Stimulated activated naive CD8-positive, alpha-beta T cell treated with anti-CD3 and anti-CD28 coated beads, Interleukin-15, Interleukin-2, amounts not matched to agents 100 ng/mL and 50 ng/mL, for 24 hours (primary cell): ENCODE measurements around the gene RANBP3.
"Not testable (repeated sequence)": the region's sequence is repeated elsewhere in the genome, so short reads cannot be mapped to it uniquely, and the experiment has no call there.

Experiments
- H3K27ac Mint-ChIP-seq: one replicate; pipeline ENCODE4 v1.8.0; 2021; ENCODE audit warnings: mild to moderate bottlenecking, mixed read lengths
- H3K27me3 Mint-ChIP-seq: one replicate; pipeline ENCODE4 v1.8.0; 2021; ENCODE audit warnings: mixed read lengths
- H3K36me3 Mint-ChIP-seq: one replicate; pipeline ENCODE4 v1.8.0; 2021; ENCODE audit warnings: low read depth, mixed read lengths
- H3K4me1 Mint-ChIP-seq: one replicate; pipeline ENCODE4 v1.8.0; 2021; ENCODE audit warnings: low read depth, mixed read lengths
- H3K4me3 Mint-ChIP-seq: one replicate; pipeline ENCODE4 v1.8.0; 2021; ENCODE audit warnings: mild to moderate bottlenecking, mixed read lengths
- H3K9me3 Mint-ChIP-seq: one replicate; pipeline ENCODE4 v1.8.0; 2021; ENCODE audit warnings: mixed read lengths

Gene RANBP3

DNA sequence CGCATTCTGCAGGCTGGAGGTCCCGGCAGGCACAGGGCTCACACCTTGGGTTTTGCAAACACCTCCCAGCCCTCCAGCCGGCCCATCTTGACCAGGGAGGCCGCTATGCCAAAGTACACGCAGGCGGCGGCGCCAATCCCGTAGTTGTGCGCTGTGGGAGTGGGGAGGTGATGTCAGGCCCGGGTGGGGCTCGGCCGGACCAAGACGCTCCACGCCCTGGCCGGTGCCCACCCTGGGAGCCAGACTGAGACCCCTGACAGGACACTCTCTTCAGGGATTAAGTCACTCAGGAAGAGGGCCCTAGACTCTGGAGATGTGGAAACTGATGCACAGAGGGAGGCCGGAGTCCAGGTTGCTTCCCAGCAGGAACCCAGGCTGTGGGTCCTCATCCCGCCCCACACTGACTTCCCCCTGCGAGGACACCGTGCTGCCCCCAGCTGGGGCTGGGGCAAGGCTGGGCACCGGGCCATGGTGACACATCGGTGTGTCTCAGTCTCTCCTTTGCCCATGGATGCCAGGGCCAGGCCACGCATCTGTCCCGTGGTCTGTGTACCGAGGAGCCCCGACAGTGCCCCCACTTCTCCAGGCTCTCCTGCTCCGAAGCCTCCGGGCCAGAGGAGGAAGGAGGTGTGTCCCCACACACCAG, 83.1 kb downstream of the RANBP3 start:
- Mint-ChIP-seq H3K36me3 (peaks cover under 1% of the 10 kb centered on the region), H3K4me1 (peaks cover 4% of the 10 kb centered on the region), H3K9me3 (no peaks in the 10 kb centered on the region), H3K27me3 (peaks cover 5% of the 10 kb centered on the region), H3K27ac (no peak overlapping the region), H3K4me3 (no peak overlapping the region)

DNA sequence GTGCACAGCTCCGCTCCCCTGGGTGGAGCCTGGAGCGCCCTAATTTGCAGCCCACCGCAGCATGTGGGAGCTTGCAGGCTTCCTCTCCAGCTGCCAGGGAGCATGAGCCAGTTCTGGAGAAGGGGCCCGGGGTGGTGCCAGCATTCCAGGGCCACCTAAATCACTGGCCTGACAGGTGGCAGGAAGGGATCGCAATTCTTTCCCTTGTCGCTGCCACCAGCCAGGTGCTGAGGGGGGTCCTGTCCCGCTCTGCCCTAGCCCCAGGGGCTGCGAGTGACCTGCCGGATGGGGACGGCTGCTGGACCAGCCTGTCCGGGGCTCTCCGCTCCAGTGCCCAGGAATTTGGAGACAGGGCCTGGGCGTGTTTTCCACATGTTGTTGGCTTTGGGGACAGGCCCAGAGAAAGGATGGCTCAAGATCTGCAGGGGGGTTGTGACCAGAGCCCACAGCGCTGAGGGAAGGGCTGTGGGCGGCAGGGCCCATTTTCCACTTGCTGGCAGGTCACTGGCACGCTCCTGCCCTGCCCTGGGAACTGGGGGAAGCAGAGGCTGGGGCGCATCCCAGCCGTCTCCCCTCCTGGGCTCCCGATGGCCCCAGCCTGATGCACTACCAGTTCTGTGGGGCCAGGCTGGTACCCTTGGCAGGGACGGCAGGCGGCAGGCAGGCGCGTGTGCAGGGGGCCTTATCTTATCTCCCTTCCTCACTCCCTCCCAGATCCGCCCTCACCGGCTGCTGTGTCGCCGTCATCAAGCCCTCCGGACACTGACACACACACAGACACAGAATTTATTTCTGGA, 83.8 kb downstream of the RANBP3 start:
- Mint-ChIP-seq H3K36me3 (no peaks in the 10 kb centered on the region), H3K9me3 (no peaks in the 10 kb centered on the region), H3K4me1 (peaks cover 4% of the 10 kb centered on the region), H3K4me3 (no peak overlapping the region), H3K27ac (no peak overlapping the region), H3K27me3 (peaks cover 5% of the 10 kb centered on the region)

DNA sequence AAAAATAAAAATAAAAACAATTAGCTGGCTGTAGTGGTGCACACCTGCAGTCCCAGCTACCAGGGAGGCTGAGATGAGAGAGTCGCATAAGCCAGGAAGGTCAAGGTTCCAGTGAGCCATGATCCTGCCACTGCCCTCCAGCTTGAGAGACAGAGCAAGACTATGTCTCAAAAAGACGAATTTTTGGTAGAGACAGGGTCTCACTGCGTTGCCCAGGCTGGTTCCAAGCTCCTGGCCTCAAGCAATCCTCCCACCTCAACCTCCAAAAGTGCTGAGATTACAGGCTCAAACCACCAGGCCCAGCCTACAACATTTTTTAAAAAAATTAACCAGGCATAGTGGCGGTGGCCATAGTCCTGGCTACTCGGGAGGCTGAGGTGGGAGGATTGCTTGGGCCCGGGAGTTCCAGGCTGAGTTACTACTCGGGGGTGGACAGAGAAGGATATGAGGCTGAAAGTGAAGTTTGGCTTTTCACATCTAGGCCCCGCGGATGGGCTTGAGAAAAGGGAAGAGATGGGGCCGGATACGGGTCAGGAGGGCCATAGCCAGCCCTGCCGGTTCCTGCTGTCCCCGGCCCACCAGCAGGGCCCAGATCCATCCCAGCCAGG, 84.5 kb downstream of the RANBP3 start:
- no peak overlapping the region for H3K27ac Mint-ChIP-seq
- H3K9me3 Mint-ChIP-seq, result no peaks in the 10 kb centered on the region
- H3K36me3 Mint-ChIP-seq, result no peaks in the 10 kb centered on the region
- H3K4me1 Mint-ChIP-seq, result peaks cover 4% of the 10 kb centered on the region
- no peak overlapping the region for H3K4me3 Mint-ChIP-seq
- peaks cover 5% of the 10 kb centered on the region for H3K27me3 Mint-ChIP-seq

- H3K9me3 Mint-ChIP-seq, result no peaks in the 10 kb centered on the region
- peaks cover 5% of the 10 kb centered on the region for H3K27me3 Mint-ChIP-seq
- no peaks in the 10 kb centered on the region for H3K36me3 Mint-ChIP-seq
- no peak overlapping the region for H3K27ac Mint-ChIP-seq
- H3K4me1 Mint-ChIP-seq, result peaks cover 4% of the 10 kb centered on the region
- H3K4me3 Mint-ChIP-seq, result no peak overlapping the region
These were observed 85.1 kb downstream of the RANBP3 start for GRCh38 chr19:5892772-5893275.

GRCh38 chr19:5891938-5892771, 85.8 kb downstream of the RANBP3 start:
- H3K4me3 Mint-ChIP-seq, result no peak overlapping the region
- peaks cover 4% of the 10 kb centered on the region for H3K4me1 Mint-ChIP-seq
- no peaks in the 10 kb centered on the region for H3K9me3 Mint-ChIP-seq
- no peaks in the 10 kb centered on the region for H3K36me3 Mint-ChIP-seq
- peaks cover 5% of the 10 kb centered on the region for H3K27me3 Mint-ChIP-seq
- H3K27ac Mint-ChIP-seq, result no peak overlapping the region

DNA sequence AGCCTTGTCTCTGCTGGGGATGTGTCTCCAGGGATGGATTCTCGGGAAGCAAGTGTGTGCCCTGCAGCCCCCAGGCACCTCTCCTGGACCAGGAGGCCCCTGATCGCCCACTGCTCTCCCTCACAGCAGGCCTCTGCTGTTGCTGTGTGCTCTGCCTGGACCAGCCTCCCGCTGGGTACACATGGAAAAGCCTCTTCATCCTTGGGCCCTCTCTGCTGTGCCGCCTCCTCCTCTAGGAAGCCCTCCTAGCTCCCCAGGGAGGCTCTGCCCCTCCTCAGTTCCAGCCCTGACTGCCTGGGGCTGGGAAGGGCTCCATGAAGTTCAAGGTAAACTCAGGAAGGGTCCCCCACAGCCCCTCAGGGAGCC, 86.4 kb downstream of the RANBP3 start:
- Mint-ChIP-seq H3K27me3 (peaks cover 5% of the 10 kb centered on the region), H3K27ac (no peak overlapping the region), H3K9me3 (no peaks in the 10 kb centered on the region)

GRCh38 chr19:5890099-5890498, 87.8 kb downstream of the RANBP3 start:
- Mint-ChIP-seq H3K36me3 (no peaks in the 10 kb centered on the region), H3K4me1 (peaks cover 4% of the 10 kb centered on the region), H3K27ac (no peak overlapping the region), H3K27me3 (peaks cover 10% of the 10 kb centered on the region), H3K9me3 (no peaks in the 10 kb centered on the region), H3K4me3 (no peak overlapping the region)

More for the DNA sequence above, 86.4 kb downstream of the RANBP3 start:
- Mint-ChIP-seq H3K4me1 (peaks cover 4% of the 10 kb centered on the region), H3K36me3 (no peaks in the 10 kb centered on the region), H3K4me3 (no peak overlapping the region)

DNA sequence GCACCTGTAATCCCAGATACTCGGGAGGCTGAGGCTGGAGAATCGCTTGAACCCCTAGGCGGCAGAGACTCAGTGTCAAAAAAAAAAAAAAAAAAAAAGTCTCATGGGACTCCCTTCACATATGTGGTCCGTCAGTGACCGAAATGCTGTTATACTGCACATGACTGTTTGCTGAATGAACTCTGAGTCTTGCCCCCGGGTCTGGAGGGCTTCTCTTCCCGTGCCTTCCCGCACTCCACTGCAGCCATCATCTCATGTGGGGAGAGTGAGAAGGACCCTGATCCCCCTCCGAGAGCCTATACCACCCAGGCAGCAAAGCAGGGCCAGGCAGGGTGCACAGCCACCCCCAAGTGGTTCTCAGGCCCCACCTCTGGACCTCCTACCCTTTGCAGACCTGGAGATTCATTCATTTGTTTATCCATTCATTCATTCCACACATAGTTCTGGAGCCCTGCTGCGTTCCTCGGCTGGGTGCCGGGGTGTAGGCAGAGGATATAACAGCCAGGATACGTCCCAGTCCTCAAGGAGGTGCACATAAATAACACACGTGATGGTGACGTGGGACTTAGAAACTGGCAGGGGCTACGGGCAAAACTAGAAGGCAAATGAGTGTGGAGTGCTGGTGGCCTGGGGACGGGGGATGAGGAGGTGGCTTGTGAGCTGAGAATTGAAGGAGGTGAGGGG, 88.5 kb downstream of the RANBP3 start:
- H3K27ac Mint-ChIP-seq, result no peak overlapping the region
- H3K4me3 Mint-ChIP-seq, result no peak overlapping the region
- peaks cover 4% of the 10 kb centered on the region for H3K4me1 Mint-ChIP-seq
- no peaks in the 10 kb centered on the region for H3K36me3 Mint-ChIP-seq
- H3K9me3 Mint-ChIP-seq, result no peaks in the 10 kb centered on the region
- peaks cover 10% of the 10 kb centered on the region for H3K27me3 Mint-ChIP-seq

DNA sequence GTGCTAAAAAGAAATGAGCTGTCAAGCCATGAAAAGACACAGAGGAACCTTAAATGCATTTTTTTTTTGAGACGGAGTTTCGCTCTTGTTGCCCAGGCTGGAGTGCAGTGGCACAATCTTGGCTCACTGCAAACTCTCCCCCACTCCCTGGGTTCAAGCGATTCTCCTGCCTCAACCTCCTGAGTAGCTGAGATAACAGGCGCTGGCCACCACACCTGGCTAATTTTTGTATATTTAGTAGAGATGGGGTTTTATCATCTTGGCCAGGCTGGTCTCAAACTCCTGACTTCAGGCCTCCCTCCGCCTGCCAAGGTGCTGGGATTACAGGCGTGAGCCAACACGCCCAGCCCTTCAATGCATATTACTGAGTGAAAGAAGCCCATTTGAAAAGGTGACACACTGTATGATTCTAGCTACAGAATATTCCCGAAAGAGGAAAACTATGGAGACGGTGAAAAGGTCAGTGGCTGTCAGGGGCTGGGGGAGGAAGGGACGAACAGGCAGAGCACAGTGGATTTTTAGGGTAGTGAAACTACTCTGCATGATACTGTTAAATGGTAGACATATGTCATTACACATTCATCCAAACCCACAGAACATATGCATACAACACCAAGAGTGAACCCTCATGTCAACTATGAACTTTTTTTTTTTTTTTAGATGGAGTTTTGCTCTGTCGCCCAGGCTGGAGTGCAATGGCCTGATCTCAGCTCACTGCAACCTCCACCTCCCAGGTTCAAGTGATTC, 93.7 kb downstream of the RANBP3 start:
- not testable (repeated sequence) for H3K36me3 Mint-ChIP-seq, H3K27ac Mint-ChIP-seq, H3K4me3 Mint-ChIP-seq, H3K9me3 Mint-ChIP-seq, H3K4me1 Mint-ChIP-seq
- H3K27me3 Mint-ChIP-seq, result peaks cover 19% of the 10 kb centered on the region

GRCh38 chr19:5883157-5883873, 94.6 kb downstream of the RANBP3 start:
- H3K36me3 Mint-ChIP-seq, H3K4me3 Mint-ChIP-seq, H3K9me3 Mint-ChIP-seq, H3K27ac Mint-ChIP-seq, H3K4me1 Mint-ChIP-seq: not testable (repeated sequence)
- H3K27me3 Mint-ChIP-seq, result peaks cover 19% of the 10 kb centered on the region

DNA sequence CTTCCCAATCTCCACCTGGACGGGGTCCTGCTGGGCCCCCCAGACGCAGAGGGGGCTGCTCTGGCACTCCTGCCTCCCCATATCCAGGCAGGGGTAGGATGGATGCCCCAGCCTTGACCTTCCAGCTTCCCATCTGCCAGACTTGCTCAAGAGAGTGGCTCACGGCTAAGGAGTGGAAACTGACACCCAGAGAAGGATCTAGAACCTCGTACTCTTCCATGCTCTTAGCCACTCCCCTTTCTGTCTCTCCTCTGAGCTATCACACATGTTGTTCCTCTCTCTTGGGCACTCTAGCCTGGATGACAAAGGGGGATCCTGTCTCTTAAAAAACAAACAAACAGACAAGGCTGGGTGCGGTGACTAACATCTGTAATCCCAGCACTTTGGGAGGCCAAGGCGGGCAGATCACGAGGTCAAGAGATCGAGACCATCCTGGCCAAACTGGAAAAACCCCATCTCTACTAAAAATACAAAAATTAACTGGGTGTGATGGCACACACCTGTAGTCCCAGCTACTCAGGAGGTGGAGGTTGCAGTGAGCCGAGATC, 95.4 kb downstream of the RANBP3 start:
- Mint-ChIP-seq H3K36me3 (no peaks in the 10 kb centered on the region), H3K4me1 (no peaks in the 10 kb centered on the region), H3K27ac (no peak overlapping the region), H3K4me3 (no peak overlapping the region), H3K9me3 (no peaks in the 10 kb centered on the region), H3K27me3 (peaks cover 20% of the 10 kb centered on the region)

DNA sequence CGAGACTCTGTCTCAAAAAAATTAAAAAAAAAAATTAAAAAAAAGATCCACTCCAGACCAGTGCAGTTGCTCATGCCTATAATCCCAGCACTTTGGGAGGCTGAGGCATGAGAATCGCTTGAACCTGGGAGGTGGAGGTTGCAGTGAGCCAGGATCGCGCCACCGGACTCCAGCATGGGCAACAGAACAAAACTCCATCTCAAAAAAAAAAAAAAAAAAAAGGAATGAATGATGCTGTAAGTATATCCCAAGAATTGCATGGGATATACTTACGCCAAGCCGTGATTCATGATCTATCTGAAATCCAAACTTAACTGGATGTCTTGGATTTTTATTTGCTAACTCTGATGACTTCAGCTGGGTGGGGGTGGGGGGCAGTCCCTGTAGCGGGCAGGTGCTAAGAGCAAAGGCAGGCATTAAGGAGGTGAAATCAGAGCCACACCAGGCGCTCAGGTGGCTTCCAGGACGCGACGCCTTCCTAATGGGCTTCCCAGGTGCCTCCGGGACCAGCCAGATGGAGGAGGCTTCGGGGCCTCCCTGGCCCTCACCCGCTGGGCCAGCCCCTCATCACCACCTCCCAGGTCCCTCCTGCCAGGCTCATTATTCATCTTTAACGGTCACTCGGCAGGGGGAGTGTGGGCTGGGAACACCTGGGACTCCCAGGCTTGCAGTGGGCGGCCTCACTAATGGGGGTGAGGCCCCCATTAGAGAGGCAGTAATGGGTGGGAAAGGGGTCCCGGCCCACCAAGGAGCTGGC, 96.2 kb downstream of the RANBP3 start:
- H3K4me1 Mint-ChIP-seq, result no peaks in the 10 kb centered on the region
- H3K27ac Mint-ChIP-seq, result no peak overlapping the region
- H3K9me3 Mint-ChIP-seq, result no peaks in the 10 kb centered on the region
- no peak overlapping the region for H3K4me3 Mint-ChIP-seq
- H3K27me3 Mint-ChIP-seq, result peaks cover 23% of the 10 kb centered on the region
- no peaks in the 10 kb centered on the region for H3K36me3 Mint-ChIP-seq
